HepG2 (cell line): ENCODE measurements around the gene BCAR3. TPM values are rescaled to one million over a fixed set of nuclear protein-coding genes. Genes with fewer than 3 reads are reported as not detected.

Experiments used
- GTF3A ChIP-seq: sonication (generic); formaldehyde crosslinking; conservative IDR thresholded peaks from 2 replicates; pipeline ENCODE4 v1.4.0; 2020; ENCODE audit warnings: mild to moderate bottlenecking, missing genetic modification reagents
- HHEX ChIP-seq: IDR thresholded peaks from 2 replicates; pipeline ENCODE4 v1.6.1; 2016; ENCODE audit warnings: control low read depth
- HMGXB4 ChIP-seq, 2 experiments: sonication (generic) in 1 of 2; formaldehyde crosslinking in 1 of 2; IDR thresholded peaks; 2 replicates each; pipeline versions ENCODE4 v1.4.0 to v1.6.1; 2018 to 2020; ENCODE audit warnings: missing genetic modification reagents in 2 of 2, borderline replicate concordance in 1 of 2, low read depth in 1 of 2, mild to moderate bottlenecking in 1 of 2, missing biosample characterization in 1 of 2
- HOXD1 ChIP-seq: sonication (generic); formaldehyde crosslinking; IDR thresholded peaks from 2 replicates; pipeline ENCODE4 v1.5.0; 2020; ENCODE audit warnings: missing genetic modification reagents
- IKZF4 ChIP-seq: sonication (generic); formaldehyde crosslinking; IDR thresholded peaks from 2 replicates; pipeline ENCODE4 v1.5.1; 2020; ENCODE audit warnings: borderline replicate concordance, mild to moderate bottlenecking, low read depth, missing genetic modification reagents; ENCODE audit errors: not compliant biosample characterization
- ISX ChIP-seq: sonication (generic); formaldehyde crosslinking; conservative IDR thresholded peaks from 2 replicates; pipeline ENCODE4 v1.5.0; 2020; ENCODE audit warnings: missing genetic modification reagents
- NFATC3 ChIP-seq: sonication (generic); formaldehyde crosslinking; IDR thresholded peaks from 2 replicates; pipeline ENCODE4 v1.5.1; 2020; ENCODE audit warnings: mild to moderate bottlenecking, missing genetic modification reagents
- PTBP1 ChIP-seq: fragments of 200-400 bp; formaldehyde crosslinking; IDR thresholded peaks from 2 replicates; pipeline ENCODE4 v1.6.1; 2018; ENCODE audit warnings: low read length, low read depth; ENCODE audit not compliant: poor library complexity, severe bottlenecking
- THAP8 ChIP-seq: sonication (generic); formaldehyde crosslinking; IDR thresholded peaks from 2 replicates; pipeline ENCODE4 v1.5.1; 2020; ENCODE audit warnings: missing genetic modification reagents, mild to moderate bottlenecking, borderline replicate concordance
- TP53 ChIP-seq: sonication (generic); formaldehyde crosslinking; conservative IDR thresholded peaks from 2 replicates; pipeline ENCODE4 v1.4.0; 2020; ENCODE audit warnings: missing genetic modification reagents
- YEATS2 ChIP-seq: sonication (generic); formaldehyde crosslinking; IDR thresholded peaks from 2 replicates; pipeline ENCODE4 v1.4.0; 2020; ENCODE audit warnings: missing genetic modification reagents, borderline replicate concordance
- ZKSCAN5 ChIP-seq: sonication (generic); formaldehyde crosslinking; IDR thresholded peaks from 2 replicates; pipeline ENCODE4 v1.5.1; 2020; ENCODE audit warnings: mild to moderate bottlenecking, missing genetic modification reagents
- ZNF256 ChIP-seq: sonication (generic); formaldehyde crosslinking; conservative IDR thresholded peaks from 2 replicates; pipeline ENCODE4 v1.4.0; 2020; ENCODE audit warnings: missing genetic modification reagents
- ZNF335 ChIP-seq: sonication (generic); formaldehyde crosslinking; IDR thresholded peaks from 2 replicates; pipeline ENCODE4 v1.4.0; 2020; ENCODE audit warnings: missing genetic modification reagents
- ZNF337 ChIP-seq: sonication (generic); formaldehyde crosslinking; IDR thresholded peaks from 2 replicates; pipeline ENCODE4 v1.5.1; 2020; ENCODE audit warnings: missing genetic modification reagents, low read depth, mild to moderate bottlenecking, borderline replicate concordance
- ZNF552 ChIP-seq: sonication (generic); formaldehyde crosslinking; IDR thresholded peaks from 2 replicates; pipeline ENCODE4 v1.9.0; 2022; ENCODE audit warnings: missing genetic modification reagents, mild to moderate bottlenecking, borderline replicate concordance
- ZNF589 ChIP-seq: sonication (generic); formaldehyde crosslinking; conservative IDR thresholded peaks from 2 replicates; pipeline ENCODE4 v1.8.0; 2022; ENCODE audit warnings: mild to moderate bottlenecking, moderate library complexity, missing genetic modification reagents
- ZNF773 ChIP-seq: sonication (generic); formaldehyde crosslinking; IDR thresholded peaks from 2 replicates; pipeline ENCODE4 v1.4.0; 2020; ENCODE audit warnings: missing genetic modification reagents, borderline replicate concordance
- polyA plus RNA-seq, 8 experiments: library from polyadenylated mRNA; depleted of rRNA in 3 of 8; stranded (reverse) in 7 of 8; unstranded in 1 of 8; fragments of >200 nt; fragmentation: Illumina TruSeq in 4 of 8; extraction: Trizol in 4 of 8; gene quantifications; 2 replicates each; pipeline versions ENCODE4 v1.2.1 to v1.2.3, GENCODE V29; 2011 to 2016; ENCODE audit warnings: low read depth in 4 of 8, missing spikeins in 1 of 8, mixed read lengths in 1 of 8; ENCODE audit not compliant: insufficient read depth in 1 of 8
- total RNA-seq, 5 experiments: library from RNA; depleted of rRNA; stranded (reverse); fragments of >200 nt; fragmentation: Illumina TruSeq; extraction: Trizol; gene quantifications; 2 replicates each; pipeline ENCODE4 v1.2.3, GENCODE V29; 2016; ENCODE audit warnings: low read depth in 1 of 5
- TF ChIP-seq, protein P1 (sequence below): IDR thresholded peaks from 2 replicates; pipeline ENCODE4 v1.6.1; 2016; ENCODE audit warnings: mild to moderate bottlenecking, missing biosample characterization, missing genetic modification reagents
- TF ChIP-seq, protein P2 (sequence below): sonication (generic); formaldehyde crosslinking; IDR thresholded peaks from 2 replicates; pipeline ENCODE4 v1.4.0; 2020; ENCODE audit warnings: missing genetic modification reagents
- TF ChIP-seq, protein P3 (sequence below): IDR thresholded peaks from 2 replicates; pipeline ENCODE4 v1.6.1; 2016; ENCODE audit warnings: control low read depth
- TF ChIP-seq, protein P4 (sequence below): sonication (generic); IDR thresholded peaks from 2 replicates; pipeline ENCODE4 v1.6.1; 2016; ENCODE audit warnings: low read depth, borderline replicate concordance

The BCAR3 gene
- total and polyA plus RNA-seq, 2 of the 13 experiments (the other 11 are each of a cell fraction or from before 2014, with no cell fraction given): 3.6 to 4.8 TPM

- no peak for TF ChIP-seq ZNF256
- no peak for TF ChIP-seq THAP8 (CRISPR knock-in tag)
- TF ChIP-seq, protein P1, sequence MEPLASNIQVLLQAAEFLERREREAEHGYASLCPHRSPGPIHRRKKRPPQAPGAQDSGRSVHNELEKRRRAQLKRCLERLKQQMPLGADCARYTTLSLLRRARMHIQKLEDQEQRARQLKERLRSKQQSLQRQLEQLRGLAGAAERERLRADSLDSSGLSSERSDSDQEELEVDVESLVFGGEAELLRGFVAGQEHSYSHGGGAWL (CRISPR knock-in tag): no peak
- peak; percentile 43; the same call in 1 of the 2 replicates for TF ChIP-seq YEATS2 (CRISPR knock-in tag)
- TF ChIP-seq, protein P2, sequence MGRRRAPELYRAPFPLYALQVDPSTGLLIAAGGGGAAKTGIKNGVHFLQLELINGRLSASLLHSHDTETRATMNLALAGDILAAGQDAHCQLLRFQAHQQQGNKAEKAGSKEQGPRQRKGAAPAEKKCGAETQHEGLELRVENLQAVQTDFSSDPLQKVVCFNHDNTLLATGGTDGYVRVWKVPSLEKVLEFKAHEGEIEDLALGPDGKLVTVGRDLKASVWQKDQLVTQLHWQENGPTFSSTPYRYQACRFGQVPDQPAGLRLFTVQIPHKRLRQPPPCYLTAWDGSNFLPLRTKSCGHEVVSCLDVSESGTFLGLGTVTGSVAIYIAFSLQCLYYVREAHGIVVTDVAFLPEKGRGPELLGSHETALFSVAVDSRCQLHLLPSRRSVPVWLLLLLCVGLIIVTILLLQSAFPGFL: no peak
- TF ChIP-seq HHEX: no peak
- no peak for TF ChIP-seq NFATC3 (CRISPR knock-in tag)
- peak in 1 of 2 experiments; percentile 74; a peak in 3 of 4 replicates for TF ChIP-seq HMGXB4 (CRISPR knock-in tag; IDR thresholded peaks at IDR 0.05; ENCODE audit: borderline replicate concordance in 1 of 2, low read depth in 1 of 2)
- TF ChIP-seq GTF3A (CRISPR knock-in tag): no peak
- peak; percentile 79; the same call in 1 of the 2 replicates for TF ChIP-seq ZNF335 (CRISPR knock-in tag)
- TF ChIP-seq ZKSCAN5 (CRISPR knock-in tag): 0 out of 2 replicates have a peak, but pooled peaks have one; percentile 17
- no peak for TF ChIP-seq ISX (CRISPR knock-in tag)
- 0 out of 2 replicates have a peak, but pooled peaks have one; percentile 27 for TF ChIP-seq ZNF552
- TF ChIP-seq, protein P3, sequence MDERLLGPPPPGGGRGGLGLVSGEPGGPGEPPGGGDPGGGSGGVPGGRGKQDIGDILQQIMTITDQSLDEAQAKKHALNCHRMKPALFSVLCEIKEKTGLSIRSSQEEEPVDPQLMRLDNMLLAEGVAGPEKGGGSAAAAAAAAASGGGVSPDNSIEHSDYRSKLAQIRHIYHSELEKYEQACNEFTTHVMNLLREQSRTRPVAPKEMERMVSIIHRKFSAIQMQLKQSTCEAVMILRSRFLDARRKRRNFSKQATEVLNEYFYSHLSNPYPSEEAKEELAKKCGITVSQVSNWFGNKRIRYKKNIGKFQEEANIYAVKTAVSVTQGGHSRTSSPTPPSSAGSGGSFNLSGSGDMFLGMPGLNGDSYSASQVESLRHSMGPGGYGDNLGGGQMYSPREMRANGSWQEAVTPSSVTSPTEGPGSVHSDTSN: no peak
- no peak for TF ChIP-seq ZNF337
- 0 out of 2 replicates have a peak, but pooled peaks have one; percentile 27 for TF ChIP-seq ZNF589
- TF ChIP-seq TP53 (CRISPR knock-in tag): 0 out of 2 replicates have a peak, but pooled peaks have one; percentile 43
- TF ChIP-seq HOXD1 (CRISPR knock-in tag): no peak; the same call in 1 of the 2 replicates
- no peak for TF ChIP-seq PTBP1
- peak; percentile 2 for TF ChIP-seq IKZF4 (CRISPR knock-in tag)
- no peak for TF ChIP-seq ZNF773 (CRISPR knock-in tag)
- TF ChIP-seq, protein P4, sequence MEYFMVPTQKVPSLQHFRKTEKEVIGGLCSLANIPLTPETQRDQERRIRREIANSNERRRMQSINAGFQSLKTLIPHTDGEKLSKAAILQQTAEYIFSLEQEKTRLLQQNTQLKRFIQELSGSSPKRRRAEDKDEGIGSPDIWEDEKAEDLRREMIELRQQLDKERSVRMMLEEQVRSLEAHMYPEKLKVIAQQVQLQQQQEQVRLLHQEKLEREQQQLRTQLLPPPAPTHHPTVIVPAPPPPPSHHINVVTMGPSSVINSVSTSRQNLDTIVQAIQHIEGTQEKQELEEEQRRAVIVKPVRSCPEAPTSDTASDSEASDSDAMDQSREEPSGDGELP: peak; percentile 77; the same call in 1 of the 2 replicates
These were observed 89.7 kb downstream of the BCAR3 start (continued) for GRCh38 chr1:93591676-93592550.
